T-helper 9 cell (primary cell): ENCODE results near the gene XRCC3.

ENCODE experiments used
- DNase-seq: peaks from one replicate; pipeline ENCODE4 v3.0.0-alpha.2; 2020

Gene XRCC3

DNA sequence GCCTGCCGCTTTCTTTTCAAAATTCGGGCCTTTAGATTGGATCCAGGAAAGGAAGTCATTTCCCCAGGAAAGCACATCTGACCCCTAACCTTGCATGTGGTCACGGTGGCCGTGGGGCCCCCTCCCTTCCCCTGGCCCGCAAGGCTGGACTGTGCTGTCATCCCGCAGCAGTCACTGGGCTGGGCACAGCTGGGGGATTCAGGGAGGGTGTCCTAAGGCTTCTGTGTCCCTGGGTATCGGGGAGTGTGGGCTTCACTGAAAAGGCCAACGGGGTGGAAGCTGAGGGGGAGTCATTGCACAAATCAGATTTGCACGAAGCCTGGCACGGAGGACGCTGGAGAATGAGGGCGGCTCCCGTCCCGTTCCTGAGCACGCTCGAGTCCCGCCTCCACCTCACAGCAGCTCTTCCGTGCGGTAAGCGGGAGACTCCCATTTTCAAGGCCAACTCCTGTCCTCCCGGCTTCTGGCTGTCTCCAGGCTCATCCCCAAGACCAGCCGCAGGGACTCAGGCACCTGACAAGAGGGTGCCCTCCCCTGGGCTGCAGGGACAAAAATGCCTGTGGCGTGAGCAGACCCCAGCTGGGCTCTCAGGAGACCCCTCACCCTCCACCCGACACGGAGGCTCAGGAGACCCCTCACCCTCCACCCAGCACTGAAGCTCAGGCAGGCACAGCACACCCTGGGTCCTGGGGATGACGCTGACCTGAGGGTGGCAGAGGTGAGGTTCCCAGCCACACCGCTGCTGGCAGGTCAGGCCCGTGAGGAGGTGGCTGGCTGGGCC lies 9.6 kb downstream of the XRCC3 start:
- DNase-seq, result no peak

DNA sequence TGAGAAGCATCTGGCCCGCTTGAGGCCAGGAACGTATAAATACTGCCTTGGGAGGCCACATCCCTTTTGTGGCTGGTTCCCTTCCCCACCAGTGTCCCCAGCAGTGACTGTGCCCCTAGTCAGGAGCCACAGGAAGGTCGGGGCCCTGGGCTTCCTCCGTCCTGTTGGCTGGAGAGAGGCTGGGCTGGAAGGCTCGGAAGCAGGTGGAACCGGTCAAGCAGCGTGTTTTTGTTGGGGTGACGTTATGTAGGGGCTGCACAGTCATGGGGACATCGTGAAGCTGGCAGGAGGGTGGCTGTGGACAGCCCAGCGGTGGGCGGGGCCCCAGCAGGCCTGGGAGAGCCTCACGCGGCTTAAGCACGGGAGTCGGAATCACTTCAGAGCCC lies 10.1 kb downstream of the XRCC3 start:
- DNase-seq, result no peak

GRCh38 chr14:103704708-103705107 lies 10.5 kb downstream of the XRCC3 start:
- DNase-seq, result no peak

DNA sequence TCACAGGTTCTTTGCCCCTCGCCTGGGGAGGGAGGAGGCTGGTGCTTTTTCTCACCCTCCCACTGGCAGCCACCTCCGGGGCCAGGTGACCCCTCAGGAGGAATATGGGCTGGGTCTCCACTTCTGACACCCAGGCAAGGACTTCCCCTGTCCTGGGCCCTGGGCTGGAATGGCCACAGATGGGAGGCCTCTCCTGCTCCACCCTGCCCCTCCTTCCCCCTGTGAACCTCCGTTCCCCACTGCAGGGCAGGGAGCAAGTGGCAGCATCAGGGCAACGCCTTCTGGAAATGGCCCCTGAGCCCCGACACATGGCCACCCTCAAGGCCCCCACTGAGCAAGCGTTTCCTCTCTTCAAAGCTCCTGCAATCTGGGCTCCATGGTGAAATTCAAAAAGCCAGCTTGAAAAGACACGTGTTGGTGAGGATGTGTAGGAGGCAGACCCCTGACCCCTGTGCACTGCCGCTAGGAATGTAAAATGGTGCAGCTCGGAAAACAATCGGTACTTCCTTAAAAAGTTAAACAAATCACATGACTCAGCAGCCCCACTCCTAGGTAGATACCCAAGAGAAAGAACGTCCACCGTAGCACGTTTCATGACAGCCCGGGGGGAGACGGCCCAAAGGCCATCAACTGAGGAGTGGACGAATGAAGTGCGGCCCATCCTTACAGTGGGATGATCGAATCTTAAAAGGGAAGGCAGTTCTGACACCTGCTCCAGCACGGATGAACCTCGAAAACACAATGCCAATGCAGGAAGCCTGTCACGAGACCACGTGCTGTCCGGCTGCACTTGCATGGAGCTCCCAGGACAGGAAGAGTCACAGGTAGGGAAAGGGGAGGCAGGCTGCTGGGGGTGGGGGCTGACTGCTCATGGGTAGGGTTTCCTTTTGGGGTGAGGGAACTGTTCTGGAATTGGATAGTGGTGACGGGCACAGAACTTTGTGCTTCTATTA lies 11.5 kb downstream of the XRCC3 start:
- no peak for DNase-seq

GRCh38 chr14:103702497-103703432 lies 12.5 kb downstream of the XRCC3 start:
- DNase-seq, result no peak

DNA sequence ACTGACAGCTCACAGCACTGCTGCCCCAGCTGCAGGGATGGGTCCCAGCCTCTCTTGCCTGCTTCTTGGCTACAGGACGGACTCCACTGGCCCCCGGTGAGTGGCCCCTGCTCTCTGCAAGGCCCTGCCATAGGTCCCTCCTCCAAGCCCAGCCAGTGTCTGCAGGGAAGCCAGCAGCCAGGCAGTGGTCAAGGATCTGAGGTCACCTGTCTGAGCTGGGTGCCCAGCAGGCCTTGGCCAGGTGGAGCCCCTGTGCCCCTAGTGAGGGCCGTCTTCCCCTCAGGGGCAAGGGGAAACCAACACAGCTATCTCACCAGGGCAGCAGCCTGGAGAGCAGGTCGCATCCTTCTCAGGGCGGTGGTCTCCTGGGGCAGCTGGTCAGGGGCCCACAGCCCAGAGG lies 13.2 kb downstream of the XRCC3 start:
- no peak for DNase-seq

DNA sequence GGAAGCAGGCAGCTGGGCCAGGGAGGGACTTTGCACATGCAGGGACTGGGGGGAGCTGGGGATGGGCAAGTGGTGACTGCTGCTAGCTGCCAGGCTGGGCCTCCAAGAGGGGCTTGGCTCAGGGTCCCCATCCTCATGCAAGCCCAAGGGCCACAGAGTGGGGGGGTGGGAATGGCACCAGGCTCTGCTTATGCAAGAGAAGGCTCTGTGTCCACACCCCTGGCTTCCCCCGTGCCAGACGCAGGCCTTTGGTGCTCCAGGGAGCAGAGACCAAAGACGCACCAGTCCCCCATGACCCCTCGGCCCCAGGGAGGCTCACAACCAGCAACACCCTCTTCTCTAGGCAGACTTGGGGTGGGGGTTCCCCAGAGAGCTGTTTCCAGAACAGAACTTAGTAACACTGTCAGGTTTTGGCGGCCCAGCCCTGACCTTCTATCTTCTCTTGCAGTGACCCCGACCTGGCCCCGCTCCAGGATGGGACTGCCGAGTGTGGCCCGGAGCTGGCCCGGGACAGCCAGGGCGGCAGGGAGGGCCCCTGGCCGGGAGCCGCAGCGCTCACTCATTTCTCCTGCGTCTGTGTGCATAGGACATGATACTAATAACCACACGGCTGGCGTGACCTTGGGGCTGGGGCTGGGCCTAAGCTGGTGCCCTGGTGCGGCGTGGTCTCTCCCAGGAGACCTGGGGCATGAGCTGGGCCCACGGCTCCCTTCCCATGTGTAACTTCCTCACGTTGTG lies 14.3 kb downstream of the XRCC3 start:
- no peak for DNase-seq

GRCh38 chr14:103699901-103700752 lies 15.1 kb downstream of the XRCC3 start:
- no peak for DNase-seq

GRCh38 chr14:103699261-103699661 lies 16.0 kb downstream of the XRCC3 start:
- no peak for DNase-seq

GRCh38 chr14:103698380-103699260 lies 16.6 kb downstream of the XRCC3 start:
- DNase-seq, result no peak

GRCh38 chr14:103697603-103698379 lies 17.5 kb downstream of the XRCC3 start:
- no peak for DNase-seq

GRCh38 chr14:103697206-103697602 lies 18.0 kb downstream of the XRCC3 start:
- DNase-seq, result no peak

GRCh38 chr14:103696466-103697071 lies 18.7 kb downstream of the XRCC3 start:
- no peak for DNase-seq

GRCh38 chr14:103696070-103696402 lies 19.2 kb downstream of the XRCC3 start:
- DNase-seq, result no peak

DNA sequence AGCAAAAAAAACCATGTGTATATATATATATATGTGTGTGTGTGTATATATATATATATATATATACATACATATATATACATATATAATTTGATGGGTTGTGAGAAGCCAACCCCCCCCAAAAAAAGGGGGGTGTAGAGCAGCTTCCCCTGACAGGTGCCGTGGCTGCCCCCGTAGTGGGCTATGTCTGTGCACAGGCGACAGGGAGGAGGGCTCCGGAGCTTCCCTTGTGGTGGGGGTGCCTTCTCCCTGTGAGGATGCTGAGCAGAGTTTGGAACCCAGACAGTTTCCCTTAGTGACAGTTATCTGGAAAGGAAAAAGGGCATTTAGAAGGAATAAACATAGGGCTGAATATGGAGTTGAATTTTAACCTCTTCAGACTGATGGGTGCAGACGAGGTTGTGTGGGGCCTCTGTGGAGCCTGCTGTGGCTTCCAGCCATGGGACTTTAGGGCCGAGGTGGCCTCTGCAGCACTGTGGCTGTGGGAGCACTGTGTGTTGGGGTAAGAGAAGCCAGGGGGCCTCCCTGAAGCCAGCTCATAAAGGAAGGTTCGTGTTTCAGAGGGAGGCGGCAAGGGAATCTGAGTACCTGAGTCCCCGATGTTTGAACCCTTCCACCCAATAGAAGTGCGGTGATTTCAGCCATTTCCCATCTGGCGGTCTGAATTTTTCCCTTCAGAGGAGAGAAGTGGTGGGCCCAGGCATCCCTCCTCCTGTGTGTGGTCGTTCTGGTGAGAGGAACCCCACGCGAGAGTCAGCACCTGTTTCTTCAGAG lies 19.8 kb downstream of the XRCC3 start:
- DNase-seq, result no peak

DNA sequence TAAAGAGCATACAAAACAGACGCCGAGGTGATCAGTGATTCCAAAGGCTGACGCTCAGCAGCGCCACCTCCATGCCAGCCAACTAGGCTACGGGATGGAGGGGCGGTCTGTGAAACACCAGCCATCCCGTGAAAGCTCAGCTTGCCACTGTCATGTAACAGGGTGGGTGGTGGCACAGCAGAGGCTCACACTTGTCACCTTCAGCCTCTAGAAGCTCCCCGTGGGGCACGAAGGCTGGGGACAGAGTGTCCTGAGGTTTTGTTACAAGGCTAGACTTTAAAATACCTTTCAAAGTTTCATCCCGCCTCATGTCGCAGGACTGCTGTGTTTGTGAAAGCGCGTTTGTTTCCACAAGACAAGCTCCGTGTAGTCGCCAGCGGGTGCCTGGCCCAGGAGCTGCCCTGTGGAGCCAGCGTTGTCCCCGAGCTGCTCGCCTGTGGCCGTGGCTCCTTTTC lies 20.7 kb downstream of the XRCC3 start:
- no peak for DNase-seq

GRCh38 chr14:103693515-103693914 lies 21.7 kb downstream of the XRCC3 start:
- no peak for DNase-seq

DNA sequence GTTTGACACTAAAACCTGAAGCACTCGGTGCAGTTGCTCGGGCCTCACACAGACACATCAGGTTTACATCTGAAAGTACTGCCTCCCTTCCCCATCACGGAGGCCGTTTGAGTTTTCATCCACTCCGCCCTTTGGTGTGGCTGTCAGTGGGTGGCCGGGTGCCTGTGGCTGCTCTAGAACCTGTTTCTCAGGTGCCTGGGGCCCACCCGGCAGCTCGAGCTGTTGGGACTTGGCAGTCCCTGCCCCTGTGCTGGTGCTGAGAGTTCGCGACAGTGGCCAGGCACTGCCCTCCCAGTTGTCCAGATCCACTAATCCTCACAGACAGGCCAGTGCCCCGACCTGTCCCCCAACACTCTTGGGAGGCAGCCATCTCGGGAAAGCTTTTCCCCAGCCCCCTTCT lies 22.4 kb downstream of the XRCC3 start:
- no peak for DNase-seq
